GM18867 (cell line): ENCODE results near the gene BHMT.
"Not testable (repeated sequence)": the region's sequence is repeated elsewhere in the genome, so short reads cannot be mapped to it uniquely, and the experiment has no call there.

Source experiments
- ATAC-seq: cut with Tn5 transposase; IDR thresholded peaks from one replicate; pipeline ENCODE4 v1.9.1; 2021; ENCODE audit warnings: mild to moderate bottlenecking, moderate library complexity; ENCODE audit not compliant: unreplicated experiment

BHMT gene

DNA sequence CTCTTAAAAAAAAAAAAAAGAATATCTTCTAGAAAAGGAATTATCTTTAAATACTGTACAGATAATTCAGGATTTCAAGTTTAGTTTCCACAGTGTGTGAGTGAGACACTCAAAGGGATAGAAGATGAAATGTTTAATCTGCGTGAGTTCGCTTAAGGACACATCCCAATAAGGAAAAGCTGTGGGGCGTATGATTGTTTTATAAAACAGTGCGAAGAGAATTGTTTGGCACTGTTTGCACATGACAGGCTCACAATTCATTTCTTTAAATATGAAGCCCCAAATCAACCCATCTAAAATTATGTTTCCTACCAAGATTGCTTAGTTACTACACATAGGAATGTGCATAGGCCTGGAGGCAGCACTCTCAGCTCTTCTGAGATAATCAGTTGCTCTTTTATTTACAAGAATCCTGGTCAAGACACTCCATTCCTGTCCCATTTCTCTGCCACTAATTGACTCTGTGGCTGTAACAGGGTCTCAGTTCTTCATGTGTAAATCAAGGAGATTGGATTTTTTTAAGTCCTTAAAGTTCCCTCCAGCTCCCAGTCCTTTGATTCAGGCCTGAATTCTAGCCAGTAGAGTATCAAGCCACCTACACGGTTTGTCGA, 60.1 kb downstream of the BHMT start:
- ATAC-seq: no peak

DNA sequence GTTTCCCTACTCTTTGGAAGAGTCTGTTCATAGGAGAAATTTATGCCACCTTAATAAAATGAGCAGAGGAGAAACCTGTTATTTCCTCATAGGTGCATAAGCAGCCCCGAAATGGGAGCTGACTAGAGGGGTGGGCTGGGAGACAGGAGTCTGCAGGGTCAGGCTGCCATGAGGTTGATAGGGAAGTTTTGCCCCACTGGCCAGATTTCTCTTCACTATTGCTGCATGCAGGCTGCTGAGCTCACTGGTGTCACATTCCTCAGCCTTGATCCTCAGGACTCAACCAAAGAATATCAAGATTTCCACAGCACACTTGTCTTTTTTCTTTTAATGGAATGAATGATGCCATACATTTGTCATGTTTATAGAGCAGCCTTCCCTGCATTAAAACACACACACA, 60.7 kb downstream of the BHMT start:
- no peak for ATAC-seq

DNA sequence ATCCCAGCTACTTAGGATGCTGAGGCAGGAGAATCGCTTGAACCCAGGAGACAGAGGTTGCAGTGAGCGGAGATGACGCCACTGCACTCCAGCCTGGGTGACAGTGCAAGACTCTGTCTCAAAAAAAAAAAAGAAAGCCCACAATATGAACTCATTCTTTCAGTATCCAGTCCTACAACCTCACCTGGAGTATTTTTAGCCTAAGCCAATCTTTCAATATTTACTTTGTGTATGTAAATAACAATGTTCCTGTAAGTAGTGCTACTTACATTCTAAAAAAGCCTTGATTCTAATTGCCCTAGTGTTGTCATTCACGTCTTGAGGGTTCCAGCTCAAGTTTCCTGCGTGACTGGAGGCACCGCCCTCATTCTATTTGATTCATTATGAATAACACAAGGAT, 62.0 kb downstream of the BHMT start:
- ATAC-seq: no peak

DNA sequence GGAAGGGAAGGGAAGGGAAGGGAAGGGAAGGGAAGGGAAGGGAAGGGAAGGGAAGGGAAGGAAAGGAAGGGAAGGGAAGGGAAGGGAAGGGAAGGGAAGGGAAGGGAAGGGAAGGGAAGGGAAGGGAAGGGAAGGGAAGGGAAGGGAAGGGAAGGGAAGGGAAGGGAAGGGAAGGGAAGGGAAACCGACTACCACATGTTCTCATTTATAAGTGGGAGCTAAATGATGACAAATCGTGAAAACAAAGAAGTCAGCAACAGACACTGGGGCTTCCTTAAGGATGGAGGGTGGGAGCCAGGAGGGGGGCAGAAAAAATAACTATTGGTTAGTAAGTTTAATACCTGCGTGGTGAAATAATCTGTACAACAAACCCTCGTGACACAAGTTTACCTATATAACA, 68.8 kb downstream of the BHMT start:
- ATAC-seq: not testable (repeated sequence)

DNA sequence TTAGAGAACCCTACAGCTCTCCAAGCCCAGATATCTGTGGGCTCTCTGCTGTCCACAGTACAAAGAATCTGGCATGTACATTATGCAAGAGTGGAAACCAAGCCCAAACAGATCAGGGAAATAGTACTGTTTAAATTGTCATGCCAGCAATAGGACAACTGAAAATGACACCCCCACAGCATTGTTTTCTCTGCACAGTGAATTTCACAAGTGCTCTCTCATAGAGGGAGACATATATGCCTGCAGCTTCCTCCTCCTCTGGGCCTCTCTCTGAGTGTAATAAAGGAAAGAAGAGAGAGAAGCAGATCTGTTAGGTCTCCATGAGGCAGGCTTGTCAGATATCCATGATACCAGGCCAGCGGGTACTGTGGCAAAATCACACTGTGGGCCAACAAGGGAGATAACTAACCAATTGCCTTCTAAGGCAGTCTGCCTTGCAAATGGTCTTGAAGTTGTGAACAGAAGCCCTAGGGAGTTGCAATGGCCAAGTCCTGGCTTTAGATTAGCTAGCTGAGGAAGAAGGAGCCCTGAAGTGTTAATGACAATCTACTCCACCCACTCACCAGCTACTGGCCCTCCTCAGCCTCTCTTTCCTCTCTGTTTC, 69.9 kb downstream of the BHMT start:
- ATAC-seq: no peak
